ENCODE data around the gene RNGTT. TPM values are rescaled to one million over a fixed set of nuclear protein-coding genes. Genes with fewer than 3 reads are reported as not detected.

RNGTT gene
- total RNA-seq, 1 donor from 2014 or later: 13.4 TPM

DNA sequence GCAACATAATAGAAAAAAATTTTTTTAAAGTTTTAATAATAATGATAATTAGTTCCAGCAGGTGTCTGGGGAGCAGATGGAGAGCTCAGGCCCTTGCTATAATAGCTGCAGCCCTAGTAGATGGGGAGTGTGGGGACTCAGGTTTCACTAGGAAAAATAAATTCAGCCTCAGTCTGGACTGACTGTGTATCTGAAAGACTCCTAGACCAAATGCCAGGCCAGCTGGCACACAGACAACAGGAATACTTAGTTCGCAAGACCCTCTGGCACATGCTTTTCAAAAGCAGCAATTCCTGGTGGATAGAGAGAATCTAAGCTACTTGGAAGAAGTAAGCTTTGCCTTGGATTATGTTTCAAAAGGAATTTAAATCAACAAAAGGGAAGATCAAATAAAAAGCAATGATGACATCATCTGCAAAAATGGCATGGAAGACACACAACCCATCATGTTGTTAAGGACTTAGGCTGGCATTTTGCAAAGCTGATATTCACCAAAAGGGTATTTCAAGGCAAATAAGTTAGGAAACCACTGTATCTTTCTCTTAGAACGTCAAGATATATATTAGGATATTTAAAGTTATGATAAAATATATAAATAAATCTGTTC lies 107.8 kb downstream of the RNGTT start:
- Mint-ChIP-seq H3K27ac (no peak overlapping the region), H3K36me3 (peaks cover 4% of the 10 kb centered on the region)
- TF ChIP-seq, protein P1, sequence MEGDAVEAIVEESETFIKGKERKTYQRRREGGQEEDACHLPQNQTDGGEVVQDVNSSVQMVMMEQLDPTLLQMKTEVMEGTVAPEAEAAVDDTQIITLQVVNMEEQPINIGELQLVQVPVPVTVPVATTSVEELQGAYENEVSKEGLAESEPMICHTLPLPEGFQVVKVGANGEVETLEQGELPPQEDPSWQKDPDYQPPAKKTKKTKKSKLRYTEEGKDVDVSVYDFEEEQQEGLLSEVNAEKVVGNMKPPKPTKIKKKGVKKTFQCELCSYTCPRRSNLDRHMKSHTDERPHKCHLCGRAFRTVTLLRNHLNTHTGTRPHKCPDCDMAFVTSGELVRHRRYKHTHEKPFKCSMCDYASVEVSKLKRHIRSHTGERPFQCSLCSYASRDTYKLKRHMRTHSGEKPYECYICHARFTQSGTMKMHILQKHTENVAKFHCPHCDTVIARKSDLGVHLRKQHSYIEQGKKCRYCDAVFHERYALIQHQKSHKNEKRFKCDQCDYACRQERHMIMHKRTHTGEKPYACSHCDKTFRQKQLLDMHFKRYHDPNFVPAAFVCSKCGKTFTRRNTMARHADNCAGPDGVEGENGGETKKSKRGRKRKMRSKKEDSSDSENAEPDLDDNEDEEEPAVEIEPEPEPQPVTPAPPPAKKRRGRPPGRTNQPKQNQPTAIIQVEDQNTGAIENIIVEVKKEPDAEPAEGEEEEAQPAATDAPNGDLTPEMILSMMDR (conservative IDR thresholded peaks at IDR 0.05): no peak

DNA sequence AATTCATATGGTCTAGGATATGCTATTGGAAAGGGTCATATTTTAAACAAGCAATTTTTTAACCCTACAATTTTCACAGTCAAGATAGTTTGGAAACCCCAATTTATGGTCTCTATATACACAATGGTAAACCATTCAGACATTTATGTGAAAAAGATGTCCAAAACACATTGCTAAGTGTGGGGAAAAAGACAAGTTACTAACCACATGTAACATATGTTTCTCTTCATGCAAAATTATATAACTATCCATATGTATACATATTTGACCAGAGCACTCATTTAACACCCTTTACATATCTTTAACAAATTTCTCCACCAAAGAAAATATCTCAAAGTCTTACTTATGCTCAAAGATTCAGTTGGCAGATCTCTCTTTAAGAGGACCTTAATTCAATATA lies 110.6 kb downstream of the RNGTT start:
- no peaks in the 10 kb centered on the region for H3K27me3 Mint-ChIP-seq
- H3K36me3 Mint-ChIP-seq: peaks cover 9% of the 10 kb centered on the region
- H3K4me1 Mint-ChIP-seq (ENCODE audit: unreplicated experiment): peaks cover 8% of the 10 kb centered on the region
- H3K9me3 Mint-ChIP-seq: no peaks in the 10 kb centered on the region
- no peak for DNase-seq (ENCODE audit: extremely low spot score, unreplicated experiment)
- TF ChIP-seq, protein P1 (conservative IDR thresholded peaks at IDR 0.05): no peak
- no peak overlapping the region for H3K27ac Mint-ChIP-seq
- no peak overlapping the region for H3K4me3 Mint-ChIP-seq

More for the DNA sequence above, 107.8 kb downstream of the RNGTT start:
- Mint-ChIP-seq H3K27me3 (no peaks in the 10 kb centered on the region), H3K4me3 (no peak overlapping the region), H3K9me3 (no peaks in the 10 kb centered on the region), H3K4me1 (ENCODE audit: unreplicated experiment) (peaks cover 4% of the 10 kb centered on the region)
- DNase-seq (ENCODE audit: extremely low spot score, unreplicated experiment): no peak

DNA sequence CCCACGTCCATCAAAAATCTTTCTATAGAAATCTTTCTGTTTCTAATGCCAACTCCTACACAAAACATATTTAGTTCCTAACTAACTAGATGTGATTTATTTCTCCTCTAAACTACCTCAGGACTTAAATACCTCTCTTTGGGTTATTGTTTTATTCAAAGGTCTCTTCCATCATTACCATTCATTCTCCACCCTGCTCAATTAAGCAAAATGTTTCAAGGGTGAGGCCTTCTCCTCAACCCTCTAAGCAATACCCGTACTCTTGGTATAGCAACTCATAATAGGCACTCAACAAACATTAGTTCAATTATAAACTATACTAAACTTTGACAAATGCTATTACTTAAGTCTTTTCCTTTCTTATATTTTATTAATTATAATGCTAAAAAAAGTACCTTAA lies 111.4 kb downstream of the RNGTT start:
- TF ChIP-seq, protein P1 (conservative IDR thresholded peaks at IDR 0.05): no peak
- no peak overlapping the region for H3K4me3 Mint-ChIP-seq

DNA sequence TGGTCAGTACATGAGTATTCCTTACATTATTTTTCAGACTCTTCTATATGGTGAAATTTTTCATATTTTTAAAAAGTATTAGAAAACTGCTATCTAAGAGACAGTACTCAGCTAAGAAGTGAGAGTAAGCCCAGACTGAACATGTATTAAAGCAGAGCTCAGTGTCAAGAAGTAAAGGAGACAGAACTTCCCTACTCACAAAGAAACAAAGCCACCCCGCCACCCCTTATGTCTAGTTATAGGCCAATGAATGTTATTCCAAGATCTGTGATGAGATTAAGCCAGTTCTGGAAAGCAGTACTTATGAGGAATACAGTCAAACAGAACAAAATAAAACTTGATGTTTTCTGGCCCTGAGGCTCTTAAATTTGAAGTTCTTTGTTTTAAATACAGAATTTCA lies 114.5 kb downstream of the RNGTT start:
- H3K36me3 Mint-ChIP-seq: peaks cover 9% of the 10 kb centered on the region
- no peaks in the 10 kb centered on the region for H3K9me3 Mint-ChIP-seq
- H3K4me1 Mint-ChIP-seq (ENCODE audit: unreplicated experiment): peaks cover 4% of the 10 kb centered on the region
- TF ChIP-seq, protein P1 (conservative IDR thresholded peaks at IDR 0.05): no peak
- no peaks in the 10 kb centered on the region for H3K27me3 Mint-ChIP-seq
- no peak overlapping the region for H3K27ac Mint-ChIP-seq
- H3K4me3 Mint-ChIP-seq: no peak overlapping the region
- no peak for DNase-seq (ENCODE audit: extremely low spot score, unreplicated experiment)

More for the DNA sequence above, 111.4 kb downstream of the RNGTT start:
- H3K27me3 Mint-ChIP-seq: no peaks in the 10 kb centered on the region
- H3K4me1 Mint-ChIP-seq (ENCODE audit: unreplicated experiment): peaks cover 8% of the 10 kb centered on the region
- no peak overlapping the region for H3K27ac Mint-ChIP-seq
- DNase-seq (ENCODE audit: extremely low spot score, unreplicated experiment): no peak
- H3K9me3 Mint-ChIP-seq: no peaks in the 10 kb centered on the region
- peaks cover 9% of the 10 kb centered on the region for H3K36me3 Mint-ChIP-seq

DNA sequence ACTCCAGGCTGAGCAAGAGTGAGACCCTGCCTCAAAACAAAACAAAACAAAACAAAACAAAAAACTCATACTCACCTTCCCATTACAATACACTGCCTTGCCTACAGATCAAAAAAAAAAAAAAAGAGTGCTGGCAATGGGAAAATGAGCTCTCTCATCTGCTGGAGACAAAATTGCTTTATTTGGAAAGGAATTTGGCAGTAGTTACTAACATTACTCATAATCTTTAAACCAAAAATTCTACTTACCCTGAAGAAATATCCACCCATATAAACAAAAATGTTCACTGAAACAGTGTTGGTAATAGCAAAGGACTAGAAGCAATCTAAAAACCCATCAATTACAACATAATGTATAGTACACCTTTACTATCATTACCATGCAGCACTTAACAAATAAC lies 120.4 kb downstream of the RNGTT start:
- no peak for DNase-seq (ENCODE audit: extremely low spot score, unreplicated experiment)
- no peaks in the 10 kb centered on the region for H3K27me3 Mint-ChIP-seq
- H3K27ac Mint-ChIP-seq: no peak overlapping the region
- H3K36me3 Mint-ChIP-seq: peaks cover 20% of the 10 kb centered on the region
- TF ChIP-seq, protein P1 (conservative IDR thresholded peaks at IDR 0.05): no peak
- H3K4me3 Mint-ChIP-seq: no peak overlapping the region
- H3K9me3 Mint-ChIP-seq: no peaks in the 10 kb centered on the region
- peaks cover 5% of the 10 kb centered on the region for H3K4me1 Mint-ChIP-seq (ENCODE audit: unreplicated experiment)

All from type B pancreatic cell (in vitro differentiated cells).